ENCODE data around the gene TMEM87A.
"Not testable (repeated sequence)": the region's sequence is repeated elsewhere in the genome, so short reads cannot be mapped to it uniquely, and the experiment has no call there.

The TMEM87A gene, protein sequence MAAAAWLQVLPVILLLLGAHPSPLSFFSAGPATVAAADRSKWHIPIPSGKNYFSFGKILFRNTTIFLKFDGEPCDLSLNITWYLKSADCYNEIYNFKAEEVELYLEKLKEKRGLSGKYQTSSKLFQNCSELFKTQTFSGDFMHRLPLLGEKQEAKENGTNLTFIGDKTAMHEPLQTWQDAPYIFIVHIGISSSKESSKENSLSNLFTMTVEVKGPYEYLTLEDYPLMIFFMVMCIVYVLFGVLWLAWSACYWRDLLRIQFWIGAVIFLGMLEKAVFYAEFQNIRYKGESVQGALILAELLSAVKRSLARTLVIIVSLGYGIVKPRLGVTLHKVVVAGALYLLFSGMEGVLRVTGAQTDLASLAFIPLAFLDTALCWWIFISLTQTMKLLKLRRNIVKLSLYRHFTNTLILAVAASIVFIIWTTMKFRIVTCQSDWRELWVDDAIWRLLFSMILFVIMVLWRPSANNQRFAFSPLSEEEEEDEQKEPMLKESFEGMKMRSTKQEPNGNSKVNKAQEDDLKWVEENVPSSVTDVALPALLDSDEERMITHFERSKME

DNA sequence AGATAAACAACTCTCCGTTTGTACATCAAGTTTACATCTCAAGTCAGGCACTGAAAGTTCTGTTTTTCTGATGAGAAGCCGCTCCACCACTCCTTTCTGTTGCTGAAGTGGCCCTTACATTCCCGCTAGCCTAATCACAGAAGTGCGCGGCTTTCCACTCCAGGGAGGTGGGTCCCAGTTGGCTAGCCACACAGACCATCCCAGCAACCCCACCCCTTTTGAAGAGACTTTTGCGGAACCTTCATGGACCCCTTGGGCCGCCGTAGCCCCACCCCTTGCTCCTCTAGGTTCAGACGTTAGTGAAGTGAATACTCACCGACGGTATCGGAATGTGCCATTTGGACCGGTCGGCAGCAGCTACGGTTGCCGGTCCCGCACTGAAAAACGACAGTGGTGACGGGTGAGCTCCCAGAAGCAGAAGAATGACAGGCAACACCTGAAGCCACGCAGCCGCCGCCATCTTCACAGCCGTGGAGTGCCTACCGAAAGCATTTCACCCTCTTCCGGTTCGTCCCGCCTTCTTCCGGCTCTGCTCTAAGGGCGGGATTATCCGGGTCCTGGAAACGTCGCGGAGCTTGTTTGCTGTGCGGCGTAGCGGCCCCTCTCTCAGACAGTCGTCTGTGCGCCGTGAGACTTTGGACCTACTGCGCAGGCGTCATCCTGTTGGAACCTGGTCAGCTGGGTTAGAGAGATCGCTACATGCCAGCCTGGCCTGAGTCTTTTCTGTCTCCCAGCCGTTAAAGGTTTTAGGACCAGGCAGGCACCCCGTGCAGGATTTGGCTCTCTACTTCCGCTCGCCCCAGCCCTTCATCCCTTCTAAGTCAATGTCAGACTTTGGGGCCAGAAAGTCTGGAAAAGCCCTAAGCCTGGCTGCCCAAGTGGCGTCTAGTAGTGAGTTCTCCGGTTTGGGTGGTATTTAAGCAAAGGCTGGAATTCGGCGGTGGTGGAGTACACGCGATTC lies at the start of gene TMEM87A, which contains the start of gene GANC:
TMEM87A (minus strand) TSS at position 495 of the 961 bp plus-strand sequence; CDS start at position 460, 35 bp downstream.
GANC (plus strand) TSS at position 263 of the 961 bp plus-strand sequence. CDS start 1,281 bp downstream, outside the sequence.
- Histone ChIP-seq H3K9ac (ENCODE audit: low read depth in 1 of 2, low read length in 2 of 2) (peak within 1 kb of the TSS; percentile 100), H3K4me1 (ENCODE audit: control insufficient read depth in 2 of 2, insufficient read depth in 2 of 2, low read length in 2 of 2) (peaks cover 32 to 41% of the 10 kb centered on the region in 2 donors), H3K9me3 (ENCODE audit: control insufficient read depth in 2 of 2, low read length in 2 of 2) (no peaks in the 10 kb centered on the region), H3K27me3 (ENCODE audit: control insufficient read depth in 2 of 2, insufficient read depth in 2 of 2, low read length in 2 of 2) (no peaks in the 10 kb centered on the region), H3K4me3 (ENCODE audit: low read length in 2 of 2) (peak within 1 kb of the TSS; percentile 98 to 100), H3K36me3 (ENCODE audit: control insufficient read depth in 2 of 2, insufficient read depth in 2 of 2, low read length in 2 of 2) (peaks cover 1 to 2% of the 10 kb centered on the region in 2 donors), H3K27ac (ENCODE audit: low read depth in 2 of 2, low read length in 2 of 2) (peak within 1 kb of the TSS; percentile 99 to 100)

DNA sequence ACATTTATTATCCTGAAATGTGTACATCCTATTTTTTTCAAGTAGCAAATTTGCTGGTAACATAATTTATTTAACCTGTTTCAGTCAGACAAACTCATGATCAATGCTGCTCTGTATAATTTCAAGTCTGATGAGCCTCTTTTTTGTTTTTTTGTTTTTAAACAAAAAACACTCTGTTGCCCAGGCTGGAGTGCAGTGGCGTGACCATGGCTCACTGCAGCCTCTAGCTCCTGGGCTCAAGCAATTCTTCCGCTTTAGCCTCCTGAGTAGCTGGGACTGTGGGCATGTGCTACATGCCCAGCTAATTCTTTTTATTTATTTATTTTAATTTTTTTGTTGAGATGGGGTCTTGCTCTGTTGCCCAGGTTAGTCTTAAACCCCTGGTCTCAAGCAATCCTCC lies 46.0 kb upstream of the TMEM87A start:
- H3K4me1 ChIP-seq (ENCODE audit: control insufficient read depth in 2 of 2, insufficient read depth in 2 of 2, low read length in 2 of 2), result peaks cover 0 to 2% of the 10 kb centered on the region in 2 donors
- H3K9ac ChIP-seq (ENCODE audit: low read depth in 1 of 2, low read length in 2 of 2), result no peak overlapping the region
- no peak overlapping the region for H3K27ac ChIP-seq (ENCODE audit: low read depth in 2 of 2, low read length in 2 of 2)
- H3K27me3 ChIP-seq (ENCODE audit: control insufficient read depth in 2 of 2, insufficient read depth in 2 of 2, low read length in 2 of 2), result no peaks in the 10 kb centered on the region
- no peaks in the 10 kb centered on the region for H3K9me3 ChIP-seq (ENCODE audit: control insufficient read depth in 2 of 2, low read length in 2 of 2)
- H3K4me3 ChIP-seq (ENCODE audit: low read length in 2 of 2), result no peak overlapping the region
- H3K36me3 ChIP-seq (ENCODE audit: control insufficient read depth in 2 of 2, insufficient read depth in 2 of 2, low read length in 2 of 2), result peaks cover 4 to 13% of the 10 kb centered on the region in 2 donors

DNA sequence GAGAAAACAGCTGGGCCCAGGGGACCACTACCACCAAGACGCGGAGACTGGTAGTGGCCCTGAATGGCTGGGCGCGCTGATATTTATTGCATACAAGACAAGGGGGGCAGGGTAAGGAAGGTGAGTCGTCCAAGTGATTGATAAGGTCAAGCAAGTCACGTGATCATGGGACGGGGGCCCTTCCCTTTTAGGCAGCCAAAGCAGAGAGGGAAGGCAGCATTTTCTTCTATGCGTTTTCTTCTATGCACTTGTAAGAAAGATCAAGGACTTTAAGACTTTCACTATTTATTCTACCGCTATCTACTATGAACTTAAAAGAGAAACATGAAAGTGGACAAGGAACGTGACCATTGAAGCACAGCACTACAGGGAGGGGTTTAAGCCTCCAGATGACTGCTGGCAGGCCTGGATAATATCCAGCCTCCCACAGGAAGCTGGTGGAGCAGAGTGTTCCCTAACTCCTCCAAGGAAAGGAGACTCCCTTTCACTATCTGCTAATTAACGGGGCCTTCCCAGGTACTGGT lies 43.1 kb upstream of the TMEM87A start:
- H3K36me3 ChIP-seq (ENCODE audit: control insufficient read depth in 2 of 2, insufficient read depth in 2 of 2, low read length in 2 of 2), result peaks cover 2 to 11% of the 10 kb centered on the region in 2 donors
- H3K27ac ChIP-seq (ENCODE audit: low read depth in 2 of 2, low read length in 2 of 2); H3K9ac ChIP-seq (ENCODE audit: low read depth in 1 of 2, low read length in 2 of 2); H3K4me3 ChIP-seq (ENCODE audit: low read length in 2 of 2); H3K27me3 ChIP-seq (ENCODE audit: control insufficient read depth in 2 of 2, insufficient read depth in 2 of 2, low read length in 2 of 2); H3K4me1 ChIP-seq (ENCODE audit: control insufficient read depth in 2 of 2, insufficient read depth in 2 of 2, low read length in 2 of 2); H3K9me3 ChIP-seq (ENCODE audit: control insufficient read depth in 2 of 2, low read length in 2 of 2): not testable (repeated sequence)

DNA sequence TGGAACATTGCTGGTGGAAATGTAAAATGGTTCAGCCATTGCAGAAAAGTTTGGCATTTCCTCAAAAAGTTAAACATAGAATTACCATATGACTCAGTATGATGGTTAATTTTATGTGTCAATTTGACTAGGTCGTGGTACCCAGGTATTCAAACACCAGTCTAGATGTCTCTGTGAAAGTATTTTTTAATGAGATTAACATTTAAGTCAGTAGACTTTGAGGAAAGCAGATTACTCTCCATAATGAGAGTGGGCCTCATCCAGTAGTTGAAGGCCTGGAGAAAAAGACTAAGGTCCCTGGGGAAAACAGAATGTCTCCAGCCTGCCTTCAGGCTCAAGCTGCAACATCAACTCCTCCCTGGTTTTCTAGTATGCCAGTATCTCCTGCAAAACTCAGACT lies 42.3 kb upstream of the TMEM87A start:
- peaks cover 0 to 2% of the 10 kb centered on the region in 2 donors for H3K4me1 ChIP-seq (ENCODE audit: control insufficient read depth in 2 of 2, insufficient read depth in 2 of 2, low read length in 2 of 2)
- H3K36me3 ChIP-seq (ENCODE audit: control insufficient read depth in 2 of 2, insufficient read depth in 2 of 2, low read length in 2 of 2), result peaks cover 6 to 16% of the 10 kb centered on the region in 2 donors
- no peak overlapping the region for H3K27ac ChIP-seq (ENCODE audit: low read depth in 2 of 2, low read length in 2 of 2)
- no peak overlapping the region for H3K4me3 ChIP-seq (ENCODE audit: low read length in 2 of 2)
- H3K27me3 ChIP-seq (ENCODE audit: control insufficient read depth in 2 of 2, insufficient read depth in 2 of 2, low read length in 2 of 2), result no peaks in the 10 kb centered on the region
- no peak overlapping the region for H3K9ac ChIP-seq (ENCODE audit: low read depth in 1 of 2, low read length in 2 of 2)
- H3K9me3 ChIP-seq (ENCODE audit: control insufficient read depth in 2 of 2, low read length in 2 of 2), result no peaks in the 10 kb centered on the region

DNA sequence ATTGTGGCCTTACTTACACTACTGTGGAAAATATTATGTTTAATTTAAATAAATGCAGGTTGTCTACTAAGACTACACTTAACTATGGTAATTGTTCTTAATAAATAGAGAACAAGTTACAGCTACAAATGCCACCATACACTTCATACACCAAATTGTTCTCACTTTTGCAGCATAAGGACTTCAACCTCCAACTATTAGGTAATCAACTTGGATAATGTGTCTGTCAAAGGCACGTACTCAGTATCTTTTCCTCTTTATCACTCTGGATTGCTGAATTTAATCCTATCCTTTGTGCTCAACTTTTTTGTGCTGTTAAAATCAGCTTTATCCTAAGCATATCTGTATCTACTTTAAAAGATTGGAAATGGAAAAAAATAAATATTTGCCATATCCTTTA lies 41.6 kb upstream of the TMEM87A start:
- Histone ChIP-seq H3K36me3 (ENCODE audit: control insufficient read depth in 2 of 2, insufficient read depth in 2 of 2, low read length in 2 of 2) (peaks cover 11 to 23% of the 10 kb centered on the region in 2 donors), H3K4me3 (ENCODE audit: low read length in 2 of 2) (no peak overlapping the region), H3K27ac (ENCODE audit: low read depth in 2 of 2, low read length in 2 of 2) (no peak overlapping the region), H3K27me3 (ENCODE audit: control insufficient read depth in 2 of 2, insufficient read depth in 2 of 2, low read length in 2 of 2) (no peaks in the 10 kb centered on the region), H3K4me1 (ENCODE audit: control insufficient read depth in 2 of 2, insufficient read depth in 2 of 2, low read length in 2 of 2) (peaks cover 0 to 2% of the 10 kb centered on the region in 2 donors), H3K9ac (ENCODE audit: low read depth in 1 of 2, low read length in 2 of 2) (no peak overlapping the region), H3K9me3 (ENCODE audit: control insufficient read depth in 2 of 2, low read length in 2 of 2) (no peaks in the 10 kb centered on the region)

DNA sequence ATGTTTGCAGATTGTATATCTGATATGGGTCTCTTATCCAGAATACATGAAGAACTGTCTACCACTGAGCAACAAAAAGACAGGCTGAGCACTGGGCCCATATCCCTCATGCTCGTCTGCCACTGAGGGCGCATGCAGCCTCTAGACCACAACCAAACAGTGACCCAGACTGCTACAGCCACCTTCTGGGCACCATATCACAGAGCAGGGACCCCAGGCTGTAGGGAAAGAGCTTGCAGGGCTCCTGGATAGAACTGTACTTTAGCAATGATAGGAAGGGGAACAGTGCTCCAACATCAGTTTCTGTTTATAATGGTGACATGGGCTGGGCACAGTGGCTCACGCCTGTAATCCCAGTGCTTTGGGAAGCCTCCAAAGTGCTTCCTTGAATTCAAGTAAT lies 40.2 kb upstream of the TMEM87A start:
- H3K27me3 ChIP-seq (ENCODE audit: control insufficient read depth in 2 of 2, insufficient read depth in 2 of 2, low read length in 2 of 2), result no peaks in the 10 kb centered on the region
- peaks cover 14 to 30% of the 10 kb centered on the region in 2 donors for H3K36me3 ChIP-seq (ENCODE audit: control insufficient read depth in 2 of 2, insufficient read depth in 2 of 2, low read length in 2 of 2)
- no peaks in the 10 kb centered on the region for H3K9me3 ChIP-seq (ENCODE audit: control insufficient read depth in 2 of 2, low read length in 2 of 2)
- no peak overlapping the region for H3K9ac ChIP-seq (ENCODE audit: low read depth in 1 of 2, low read length in 2 of 2)
- no peak overlapping the region for H3K27ac ChIP-seq (ENCODE audit: low read depth in 2 of 2, low read length in 2 of 2)
- H3K4me3 ChIP-seq (ENCODE audit: low read length in 2 of 2), result no peak overlapping the region
- H3K4me1 ChIP-seq (ENCODE audit: control insufficient read depth in 2 of 2, insufficient read depth in 2 of 2, low read length in 2 of 2), result peaks cover 0 to 2% of the 10 kb centered on the region in 2 donors

DNA sequence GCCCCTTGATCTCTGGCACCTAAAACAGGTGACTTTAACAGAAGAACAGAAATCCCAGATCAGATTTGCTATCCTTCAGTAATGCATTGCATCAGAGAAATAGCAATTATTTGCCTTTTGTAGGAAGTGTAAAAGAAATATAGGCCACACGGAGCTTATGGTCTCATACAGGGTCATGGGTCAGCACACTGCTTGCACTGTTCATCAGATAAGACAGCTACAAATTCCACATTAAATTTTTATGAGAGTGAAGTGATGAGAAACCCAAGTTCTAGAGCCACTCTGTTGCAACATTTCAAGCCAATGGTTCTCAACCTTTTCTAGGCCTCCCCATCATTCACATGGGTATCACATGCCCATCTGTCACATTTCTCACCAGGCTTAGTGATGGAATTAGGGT lies 33.4 kb upstream of the TMEM87A start:
- Histone ChIP-seq H3K4me3 (ENCODE audit: low read length in 2 of 2) (no peak overlapping the region), H3K27ac (ENCODE audit: low read depth in 2 of 2, low read length in 2 of 2) (no peak overlapping the region), H3K27me3 (ENCODE audit: control insufficient read depth in 2 of 2, insufficient read depth in 2 of 2, low read length in 2 of 2) (no peaks in the 10 kb centered on the region), H3K4me1 (ENCODE audit: control insufficient read depth in 2 of 2, insufficient read depth in 2 of 2, low read length in 2 of 2) (no peaks in the 10 kb centered on the region), H3K9ac (ENCODE audit: low read depth in 1 of 2, low read length in 2 of 2) (no peak overlapping the region), H3K36me3 (ENCODE audit: control insufficient read depth in 2 of 2, insufficient read depth in 2 of 2, low read length in 2 of 2) (peaks cover 16 to 27% of the 10 kb centered on the region in 2 donors), H3K9me3 (ENCODE audit: control insufficient read depth in 2 of 2, low read length in 2 of 2) (no peaks in the 10 kb centered on the region)

DNA sequence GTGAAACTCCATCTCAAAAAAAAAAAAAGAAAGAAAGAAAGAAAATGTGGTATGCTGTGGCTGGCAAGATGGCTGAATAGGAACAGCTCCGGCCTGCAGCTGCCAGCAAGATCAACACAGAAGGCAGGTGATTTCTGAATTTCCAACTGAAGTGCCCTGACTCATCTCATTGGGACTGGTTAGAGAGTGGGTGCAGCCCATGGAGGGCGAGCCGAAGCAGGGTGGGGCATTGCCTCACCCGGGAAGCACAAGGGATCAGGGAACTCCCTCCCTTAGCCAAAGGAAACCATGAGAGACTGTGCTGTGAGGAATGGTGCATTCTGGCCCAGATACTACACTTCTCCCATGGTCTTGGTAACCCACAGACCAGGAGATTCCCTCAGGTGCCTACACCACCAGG lies 27.8 kb upstream of the TMEM87A start:
- H3K27ac ChIP-seq (ENCODE audit: low read depth in 2 of 2, low read length in 2 of 2); H3K9ac ChIP-seq (ENCODE audit: low read depth in 1 of 2, low read length in 2 of 2); H3K4me1 ChIP-seq (ENCODE audit: control insufficient read depth in 2 of 2, insufficient read depth in 2 of 2, low read length in 2 of 2); H3K4me3 ChIP-seq (ENCODE audit: low read length in 2 of 2); H3K9me3 ChIP-seq (ENCODE audit: control insufficient read depth in 2 of 2, low read length in 2 of 2); H3K27me3 ChIP-seq (ENCODE audit: control insufficient read depth in 2 of 2, insufficient read depth in 2 of 2, low read length in 2 of 2): not testable (repeated sequence)
- H3K36me3 ChIP-seq (ENCODE audit: control insufficient read depth in 2 of 2, insufficient read depth in 2 of 2, low read length in 2 of 2), result peaks cover 7 to 11% of the 10 kb centered on the region in 2 donors

DNA sequence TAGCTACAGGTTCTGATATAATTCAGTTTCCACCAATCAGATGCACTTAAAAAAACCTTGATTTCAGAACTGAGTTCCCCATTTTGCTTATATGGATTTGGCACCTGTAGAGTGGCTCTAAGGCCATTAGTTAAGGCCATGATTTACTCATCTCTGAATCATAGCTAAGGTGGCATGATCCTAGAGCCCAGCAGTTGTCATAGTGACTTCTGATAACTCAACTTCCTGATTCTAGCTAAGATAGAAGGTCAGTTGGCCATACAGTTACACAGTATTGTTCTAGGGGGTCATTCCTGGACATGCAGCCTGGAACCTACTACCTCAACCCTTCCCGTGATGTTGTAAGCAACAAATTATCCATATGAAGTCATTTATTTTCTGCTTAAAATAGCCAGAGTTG lies 15.9 kb upstream of the TMEM87A start:
- no peak overlapping the region for H3K27ac ChIP-seq (ENCODE audit: low read depth in 2 of 2, low read length in 2 of 2)
- H3K36me3 ChIP-seq (ENCODE audit: control insufficient read depth in 2 of 2, insufficient read depth in 2 of 2, low read length in 2 of 2), result peaks cover 21 to 37% of the 10 kb centered on the region in 2 donors
- no peak overlapping the region for H3K4me3 ChIP-seq (ENCODE audit: low read length in 2 of 2)
- no peaks in the 10 kb centered on the region for H3K9me3 ChIP-seq (ENCODE audit: control insufficient read depth in 2 of 2, low read length in 2 of 2)
- peaks cover 4 to 11% of the 10 kb centered on the region in 2 donors for H3K4me1 ChIP-seq (ENCODE audit: control insufficient read depth in 2 of 2, insufficient read depth in 2 of 2, low read length in 2 of 2)
- H3K27me3 ChIP-seq (ENCODE audit: control insufficient read depth in 2 of 2, insufficient read depth in 2 of 2, low read length in 2 of 2), result no peaks in the 10 kb centered on the region
- no peak overlapping the region for H3K9ac ChIP-seq (ENCODE audit: low read depth in 1 of 2, low read length in 2 of 2)
